ENCODE data around the gene MTCL1.

The MTCL1 gene

GRCh38 chr18:8871489-8871888 lies 166.1 kb downstream of the MTCL1 start:
- DNase-seq: no peak

- DNase-seq: no peak
These were observed 169.5 kb downstream of the MTCL1 start for GRCh38 chr18:8874872-8875271.

DNA sequence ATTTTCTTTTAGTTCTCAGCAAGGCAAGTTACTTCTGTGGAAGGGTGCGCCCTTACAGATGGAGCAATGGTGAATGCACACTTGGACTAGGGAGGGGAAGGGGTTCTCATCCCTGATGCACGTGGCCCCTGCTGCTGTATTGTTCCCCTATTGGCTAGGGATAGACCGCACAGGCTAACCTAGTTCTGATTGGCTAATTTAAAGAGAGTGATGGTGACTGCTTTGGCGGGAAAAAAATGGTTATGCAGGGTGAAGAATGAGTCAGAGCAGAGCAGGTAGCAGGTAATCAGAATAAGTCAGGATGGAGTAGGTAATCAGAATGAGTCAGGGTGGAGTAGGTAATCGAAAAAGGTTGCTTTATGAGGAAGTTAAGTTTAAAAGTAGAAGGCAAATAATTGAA lies 171.5 kb downstream of the MTCL1 start:
- no peak for DNase-seq

DNA sequence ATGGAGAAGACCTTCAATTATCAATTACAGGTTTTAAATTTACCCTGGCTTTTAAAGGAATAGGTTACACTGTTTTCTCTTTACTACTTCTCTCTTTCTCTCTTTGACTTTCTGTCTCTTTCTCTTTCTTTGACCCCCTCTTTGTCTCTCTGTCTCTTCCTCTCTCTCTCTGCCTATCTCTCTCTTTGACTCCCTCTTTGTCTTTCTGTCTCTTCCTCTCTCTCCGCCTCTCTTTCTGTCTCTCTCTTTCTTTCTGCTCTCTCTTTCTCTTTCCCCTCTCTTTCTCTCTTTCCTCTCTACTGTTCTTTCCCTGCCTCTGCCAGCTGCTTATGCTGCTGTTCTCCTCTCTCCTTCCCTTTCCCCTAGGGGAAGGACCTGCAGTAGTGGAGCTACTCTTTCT lies 175.7 kb downstream of the MTCL1 start:
- DNase-seq: no peak

Measured in activated CD4-positive, alpha-beta T cell treated with anti-CD3 and anti-CD28 coated beads for 4 hours (primary cell).